Neuronal stem cell (in vitro differentiated cells): ENCODE results near the gene CACNG7.

ENCODE experiments used
- DNase-seq: peaks from one replicate; pipeline ENCODE4 v3.0.0-alpha.2; 2013; ENCODE audit warnings: low spot score
- H2AFZ ChIP-seq: one replicate; pipeline ENCODE4 v1.6.1; 2013; ENCODE audit warnings: mild to moderate bottlenecking, low read length, inconsistent platforms
- H2AK5ac ChIP-seq: 2 replicates; pipeline ENCODE4 v1.6.1; 2013; ENCODE audit warnings: low read depth, mild to moderate bottlenecking, inconsistent platforms, low read length, moderate library complexity, mixed read lengths
- H2BK120ac ChIP-seq: 2 replicates; pipeline ENCODE4 v1.6.1; 2013; ENCODE audit warnings: low read depth, mild to moderate bottlenecking, inconsistent platforms, low read length, moderate library complexity, mixed read lengths
- H2BK12ac ChIP-seq: one replicate; pipeline ENCODE4 v1.6.1; 2013; ENCODE audit warnings: low read length, inconsistent platforms
- H2BK15ac ChIP-seq: 2 replicates; pipeline ENCODE4 v1.6.1; 2013; ENCODE audit warnings: mild to moderate bottlenecking, low read length, inconsistent platforms, mixed read lengths
- H2BK5ac ChIP-seq: one replicate; pipeline ENCODE4 v1.6.1; 2013; ENCODE audit warnings: inconsistent platforms, mild to moderate bottlenecking, low read length, moderate library complexity
- H3K14ac ChIP-seq: one replicate; pipeline ENCODE4 v1.6.1; 2013; ENCODE audit warnings: low read length, inconsistent platforms
- H3K18ac ChIP-seq: 2 replicates; pipeline ENCODE4 v1.6.1; 2013; ENCODE audit warnings: low read length, inconsistent platforms
- H3K23ac ChIP-seq: 2 replicates; pipeline ENCODE4 v1.6.1; 2013; ENCODE audit warnings: low read depth, mild to moderate bottlenecking, mixed read lengths, low read length, inconsistent platforms; ENCODE audit not compliant: poor library complexity
- H3K27ac ChIP-seq: replicated peaks from 3 replicates; pipeline ENCODE4 v1.5.1; 2013; ENCODE audit warnings: low read length, inconsistent platforms
- H3K27me3 ChIP-seq, 3 experiments: 2 replicates each; pipeline ENCODE4 v1.6.1; 2013; ENCODE audit warnings: low read length in 3 of 3, mild to moderate bottlenecking in 2 of 3, inconsistent platforms in 1 of 3, low read depth in 1 of 3, mixed read lengths in 1 of 3, moderate library complexity in 1 of 3; ENCODE audit not compliant: control insufficient read depth in 3 of 3, insufficient read depth in 3 of 3
- H3K36me3 ChIP-seq, 2 donors: replicated peaks in 1 of 2; 2 replicates each; pipeline ENCODE4 v1.6.1; 2013; ENCODE audit warnings: low read length in 2 of 2; ENCODE audit not compliant: control insufficient read depth in 2 of 2, insufficient read depth in 2 of 2
- H3K4ac ChIP-seq: 2 replicates; pipeline ENCODE4 v1.6.1; 2013; ENCODE audit warnings: inconsistent platforms, mild to moderate bottlenecking, low read length, moderate library complexity
- H3K4me1 ChIP-seq, 2 donors: 1 replicate in 1 of 2; 2 replicates in 1 of 2; pipeline ENCODE4 v1.6.1; 2013; ENCODE audit warnings: low read length in 2 of 2, low read depth in 1 of 2; ENCODE audit not compliant: control insufficient read depth in 2 of 2, insufficient read depth in 1 of 2
- H3K4me2 ChIP-seq: one replicate; pipeline ENCODE4 v1.6.1; 2013; ENCODE audit warnings: mild to moderate bottlenecking, low read length, inconsistent platforms; ENCODE audit not compliant: insufficient read depth, poor library complexity, severe bottlenecking
- H3K4me3 ChIP-seq, 2 donors: 2 replicates each; pipeline ENCODE4 v1.5.1; 2013; ENCODE audit warnings: low read length in 2 of 2, mild to moderate bottlenecking in 2 of 2, inconsistent platforms in 1 of 2, moderate library complexity in 1 of 2
- H3K79me1 ChIP-seq: one replicate; pipeline ENCODE4 v1.6.1; 2013; ENCODE audit warnings: low read depth, mild to moderate bottlenecking, inconsistent platforms, low read length, moderate library complexity
- H3K9ac ChIP-seq: one replicate; pipeline ENCODE4 v1.6.1; 2013; ENCODE audit warnings: mild to moderate bottlenecking, low read depth, low read length, inconsistent platforms; ENCODE audit not compliant: poor library complexity
- H3K9me3 ChIP-seq, 2 donors: replicated peaks in 1 of 2; 2 replicates each; pipeline versions ENCODE3 to v1.6.1; 2013; ENCODE audit warnings: low read length in 2 of 2, mild to moderate bottlenecking in 2 of 2, inconsistent platforms in 1 of 2, low read depth in 1 of 2, mixed read lengths in 1 of 2, moderate library complexity in 1 of 2; ENCODE audit not compliant: control insufficient read depth in 2 of 2, insufficient read depth in 1 of 2
- H4K8ac ChIP-seq: one replicate; pipeline ENCODE4 v1.6.1; 2013; ENCODE audit warnings: low read depth, mild to moderate bottlenecking, inconsistent platforms, low read length, moderate library complexity
- H4K91ac ChIP-seq: one replicate; pipeline ENCODE4 v1.6.1; 2013; ENCODE audit warnings: low read length, low read depth, mild to moderate bottlenecking, inconsistent platforms; ENCODE audit not compliant: poor library complexity
- WGBS, 2 donors: extraction: QIAGEN DNeasy Blood & Tissue Kit; methylation state at CpG; one replicate each; pipeline ENCODE4 v1.1.7; 2013; ENCODE audit warnings: missing lambda C conversion rate in 2 of 2, mixed read lengths in 1 of 2; ENCODE audit not compliant: insufficient read length in 2 of 2, insufficient replicate concordance in 1 of 2; ENCODE audit errors: extremely low coverage in 2 of 2; 5-methylcytosine and 5-hydroxymethylcytosine counted together

Gene CACNG7

DNA sequence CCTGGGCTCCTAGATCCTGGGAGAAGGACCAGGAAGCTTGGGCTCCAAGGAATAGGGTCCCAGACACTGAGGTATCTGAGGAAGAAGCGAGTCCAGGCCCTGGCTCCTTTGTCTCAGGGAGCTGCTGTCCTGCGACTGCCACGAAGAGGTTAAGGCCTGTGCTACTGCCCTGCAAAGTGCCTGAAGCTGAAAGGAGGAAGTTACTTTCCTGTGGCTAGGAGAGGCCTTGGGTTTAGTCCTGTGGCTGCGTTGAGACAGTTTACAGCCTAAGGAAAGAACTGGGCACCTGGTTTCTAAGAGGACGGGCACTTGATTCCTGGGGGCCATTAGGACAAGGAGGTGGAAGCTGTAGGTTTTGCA, 38.6 kb upstream of the CACNG7 start:
- Histone ChIP-seq H3K23ac (no peak overlapping the region), H2AK5ac (no peak overlapping the region), H3K4me1 (peaks cover 6 to 13% of the 10 kb centered on the region in 2 donors), H3K27ac (peak overlapping the region; percentile 61), H4K91ac (no peak overlapping the region), H4K8ac (no peak overlapping the region), H2BK120ac (no peak overlapping the region), H3K79me1 (peaks cover 13% of the 10 kb centered on the region), H2BK5ac (no peak overlapping the region), H3K9ac (no peak overlapping the region), H3K4ac (no peak overlapping the region), H3K4me3 (peak overlapping the region; percentile 26 to 55), H3K36me3 (peaks cover 20 to 48% of the 10 kb centered on the region in 2 donors), H3K14ac (no peak overlapping the region), H3K9me3 (no peaks in the 10 kb centered on the region), H3K18ac (peak overlapping the region; percentile 6), H3K27me3 (no peaks in the 10 kb centered on the region), H2BK15ac (no peak overlapping the region), H2BK12ac (no peak overlapping the region), H3K4me2 (peak overlapping the region; percentile 34), H2AFZ (no peak overlapping the region)
- DNase-seq = no peak
- WGBS, 2 donors = no CpG with 5 or more reads among the region's 5 CpGs

DNA sequence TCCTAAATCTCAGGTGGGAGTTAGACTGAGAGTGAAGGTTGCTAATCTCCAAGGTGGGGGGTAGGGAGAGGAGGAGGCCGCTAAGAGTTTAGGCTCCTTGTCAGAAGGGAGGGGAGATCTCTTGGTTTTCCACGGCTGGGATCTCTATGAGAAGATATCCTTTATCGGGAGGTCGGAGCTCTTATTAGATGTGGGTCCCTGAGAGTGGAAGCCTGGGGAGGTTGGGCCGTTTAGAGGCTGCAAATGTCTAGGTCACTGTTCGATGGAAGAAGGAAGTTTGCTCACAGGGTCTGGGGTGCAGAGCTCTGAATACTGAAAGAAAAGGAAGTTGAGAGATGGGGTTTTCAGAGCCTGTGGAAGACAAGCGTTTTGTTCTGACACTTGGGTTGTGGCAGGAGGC, 37.6 kb upstream of the CACNG7 start:
- no peak overlapping the region for H3K4me2 ChIP-seq
- no peaks in the 10 kb centered on the region for H3K27me3 ChIP-seq
- no peaks in the 10 kb centered on the region for H3K9me3 ChIP-seq
- peaks cover 24 to 54% of the 10 kb centered on the region in 2 donors for H3K36me3 ChIP-seq
- no peak overlapping the region for H2AFZ ChIP-seq
- no peak for DNase-seq
- H4K91ac ChIP-seq = no peak overlapping the region
- H3K4ac ChIP-seq = no peak overlapping the region
- H2BK12ac ChIP-seq = no peak overlapping the region
- H2AK5ac ChIP-seq = no peak overlapping the region
- no peak overlapping the region for H3K27ac ChIP-seq
- no peak overlapping the region for H3K18ac ChIP-seq
- H3K79me1 ChIP-seq = peaks cover 13% of the 10 kb centered on the region
- no peak overlapping the region for H3K9ac ChIP-seq
- H2BK15ac ChIP-seq = no peak overlapping the region
- H2BK120ac ChIP-seq = no peak overlapping the region
- WGBS, 2 donors = no CpG with 5 or more reads among the region's 7 CpGs
- H3K4me1 ChIP-seq = peaks cover 2 to 9% of the 10 kb centered on the region in 2 donors
- no peak overlapping the region for H3K14ac ChIP-seq
- no peak overlapping the region for H4K8ac ChIP-seq
- H3K4me3 ChIP-seq = no peak overlapping the region
- H3K23ac ChIP-seq = no peak overlapping the region
- no peak overlapping the region for H2BK5ac ChIP-seq

DNA sequence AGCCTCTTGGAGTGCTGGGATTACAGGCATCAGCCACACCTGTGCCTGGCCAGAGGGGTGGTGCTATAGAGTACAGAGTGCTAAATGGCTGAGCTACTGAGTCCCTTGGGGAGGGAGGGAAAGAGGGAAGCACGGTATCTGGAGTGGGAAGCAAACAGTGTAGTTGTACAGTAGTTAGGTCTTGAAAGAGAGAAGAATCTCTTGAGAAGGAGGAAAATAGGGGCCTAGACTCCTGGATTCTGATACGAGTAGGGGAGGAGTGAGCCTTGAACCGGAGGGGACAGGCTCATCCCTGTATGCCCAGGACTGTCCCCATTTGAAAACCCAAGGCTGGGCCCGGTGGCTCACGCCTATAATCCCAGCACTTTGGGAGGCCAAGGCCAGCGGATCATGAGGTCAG, 36.3 kb upstream of the CACNG7 start:
- no peaks in the 10 kb centered on the region for H3K27me3 ChIP-seq
- no peak overlapping the region for H2AFZ ChIP-seq
- H2BK120ac ChIP-seq = no peak overlapping the region
- peaks cover 13% of the 10 kb centered on the region for H3K79me1 ChIP-seq
- H2BK12ac ChIP-seq = no peak overlapping the region
- DNase-seq = no peak
- no peak overlapping the region for H3K23ac ChIP-seq
- no peak overlapping the region for H4K8ac ChIP-seq
- H4K91ac ChIP-seq = no peak overlapping the region
- no peak overlapping the region for H3K18ac ChIP-seq
- WGBS, 2 donors = no CpG with 5 or more reads among the region's 6 CpGs
- H3K9ac ChIP-seq = no peak overlapping the region
- H3K36me3 ChIP-seq = peaks cover 24 to 61% of the 10 kb centered on the region in 2 donors
- H3K4me1 ChIP-seq = peaks cover 2 to 6% of the 10 kb centered on the region in 2 donors
- no peak overlapping the region for H3K27ac ChIP-seq
- H3K9me3 ChIP-seq = no peaks in the 10 kb centered on the region
- no peak overlapping the region for H3K14ac ChIP-seq
- no peak overlapping the region for H3K4ac ChIP-seq
- no peak overlapping the region for H2BK5ac ChIP-seq
- no peak overlapping the region for H2AK5ac ChIP-seq
- H3K4me3 ChIP-seq = no peak overlapping the region
- no peak overlapping the region for H3K4me2 ChIP-seq
- no peak overlapping the region for H2BK15ac ChIP-seq

DNA sequence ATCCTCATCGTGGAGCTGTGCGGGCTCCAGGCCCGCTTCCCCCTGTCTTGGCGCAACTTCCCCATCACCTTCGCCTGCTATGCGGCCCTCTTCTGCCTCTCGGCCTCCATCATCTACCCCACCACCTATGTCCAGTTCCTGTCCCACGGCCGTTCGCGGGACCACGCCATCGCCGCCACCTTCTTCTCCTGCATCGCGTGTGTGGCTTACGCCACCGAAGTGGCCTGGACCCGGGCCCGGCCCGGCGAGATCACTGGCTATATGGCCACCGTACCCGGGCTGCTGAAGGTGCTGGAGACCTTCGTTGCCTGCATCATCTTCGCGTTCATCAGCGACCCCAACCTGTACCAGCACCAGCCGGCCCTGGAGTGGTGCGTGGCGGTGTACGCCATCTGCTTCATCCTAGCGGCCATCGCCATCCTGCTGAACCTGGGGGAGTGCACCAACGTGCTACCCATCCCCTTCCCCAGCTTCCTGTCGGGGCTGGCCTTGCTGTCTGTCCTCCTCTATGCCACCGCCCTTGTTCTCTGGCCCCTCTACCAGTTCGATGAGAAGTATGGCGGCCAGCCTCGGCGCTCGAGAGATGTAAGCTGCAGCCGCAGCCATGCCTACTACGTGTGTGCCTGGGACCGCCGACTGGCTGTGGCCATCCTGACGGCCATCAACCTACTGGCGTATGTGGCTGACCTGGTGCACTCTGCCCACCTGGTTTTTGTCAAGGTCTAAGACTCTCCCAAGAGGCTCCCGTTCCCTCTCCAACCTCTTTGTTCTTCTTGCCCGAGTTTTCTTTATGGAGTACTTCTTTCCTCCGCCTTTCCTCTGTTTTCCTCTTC, 35.1 kb upstream of the CACNG7 start:
- Histone ChIP-seq H2BK12ac (peak overlapping the region; percentile 75), H2AFZ (no peak overlapping the region), H2AK5ac (no peak overlapping the region), H4K91ac (no peak overlapping the region), H3K4ac (no peak overlapping the region), H3K9ac (peak overlapping the region; percentile 16), H3K4me3 (peak overlapping the region in 1 of 2 donors; percentile 43), H3K79me1 (peaks cover 11% of the 10 kb centered on the region), H4K8ac (peak overlapping the region; percentile 29), H3K18ac (no peak overlapping the region), H3K36me3 (peaks cover 24 to 61% of the 10 kb centered on the region in 2 donors), H2BK5ac (no peak overlapping the region), H3K27ac (no peak overlapping the region), H3K4me2 (no peak overlapping the region), H2BK15ac (no peak overlapping the region), H3K23ac (peak overlapping the region; percentile 65), H3K14ac (no peak overlapping the region), H2BK120ac (peak overlapping the region; percentile 39), H3K27me3 (no peaks in the 10 kb centered on the region), H3K9me3 (no peaks in the 10 kb centered on the region), H3K4me1 (peaks cover 2 to 6% of the 10 kb centered on the region in 2 donors)
- no peak for DNase-seq
- no CpG with 5 or more reads among the region's 51 CpGs for WGBS, 2 donors
